SK-N-MC (cell line): Measurements from ENCODE around the gene MAPK13.
"Not testable (repeated sequence)": the region's sequence is repeated elsewhere in the genome, so short reads cannot be mapped to it uniquely, and the experiment has no call there.

ENCODE experiments used
- DNase-seq: peaks from one replicate; pipeline ENCODE4 v3.0.0-alpha.2; 2011; ENCODE audit warnings: low read depth, low spot score
- H3K27ac ChIP-seq: fragments of 200-600 bp; sonication (generic); 2 replicates; pipeline ENCODE4 v1.5.1; 2016; ENCODE audit warnings: mixed run types
- H3K36me3 ChIP-seq: fragments of 200-600 bp; sonication (generic); 2 replicates; pipeline ENCODE4 v1.6.1; 2017; ENCODE audit warnings: antibody characterized with exemption, low read length, mixed read lengths; ENCODE audit not compliant: insufficient read depth
- H3K4me3 ChIP-seq: fragments of 200-600 bp; sonication (generic); 2 replicates; pipeline ENCODE4 v1.5.1; 2016
- H3K9ac ChIP-seq: fragments of 200-600 bp; sonication (generic); 2 replicates; pipeline ENCODE4 v1.8.0; 2017; ENCODE audit warnings: mixed run types, mixed read lengths; ENCODE audit not compliant: insufficient read length
- H3K9me3 ChIP-seq: fragments of 200-600 bp; sonication (generic); 2 replicates; pipeline ENCODE4 v1.6.1; 2017; ENCODE audit warnings: low read depth, mild to moderate bottlenecking, antibody characterized with exemption, low read length, moderate library complexity, mixed read lengths
- EZH2 ChIP-seq: fragments of 200-600 bp; sonication (generic); IDR thresholded peaks from one replicate; pipeline ENCODE4 v1.6.1; 2017; ENCODE audit warnings: antibody characterized with exemption
- FOXP2 ChIP-seq: optimal IDR thresholded peaks from 2 replicates; pipeline ENCODE3; 2011; ENCODE audit warnings: mild to moderate bottlenecking, moderate library complexity; ENCODE audit not compliant: insufficient read depth; ENCODE audit errors: extremely low read length, control extremely low read depth
- POLR2AphosphoS5 ChIP-seq: IDR thresholded peaks from 2 replicates; pipeline ENCODE4 v1.6.1; 2012; ENCODE audit warnings: mild to moderate bottlenecking, low read depth, low read length, borderline replicate concordance

The MAPK13 gene

GRCh38 chr6:36123270-36124139, 6.8 kb upstream of the MAPK13 start:
- H3K9ac ChIP-seq, result no peak overlapping the region
- no peak overlapping the region for H3K27ac ChIP-seq
- H3K4me3 ChIP-seq, result no peak overlapping the region

DNA sequence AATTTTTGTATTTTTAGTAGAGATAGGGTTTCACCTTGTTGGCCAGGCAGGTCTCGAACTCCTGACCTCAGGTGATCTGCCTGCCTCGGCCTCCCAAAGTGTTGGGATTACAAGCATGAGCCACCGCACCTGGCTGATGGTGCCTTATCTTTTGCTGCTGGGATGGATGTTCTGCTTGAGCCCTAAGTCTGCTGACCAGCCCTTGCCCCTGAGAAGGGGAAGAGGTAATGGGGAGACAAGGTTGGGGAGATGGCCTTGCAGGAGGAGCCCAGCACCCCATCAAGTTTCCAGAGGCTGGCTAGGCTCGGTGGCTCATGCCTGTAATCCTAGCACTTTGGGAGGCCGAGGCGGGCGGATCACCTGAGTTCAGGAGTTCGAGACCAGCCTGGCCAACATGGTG, 6.0 kb upstream of the MAPK13 start:
- not testable (repeated sequence) for DNase-seq, H3K9me3 ChIP-seq, H3K27ac ChIP-seq, H3K36me3 ChIP-seq, H3K9ac ChIP-seq, H3K4me3 ChIP-seq

More at GRCh38 chr6:36123270-36124139, 6.8 kb upstream of the MAPK13 start:
- no peak for DNase-seq
- Histone ChIP-seq H3K9me3 (no peaks in the 10 kb centered on the region), H3K36me3 (no peaks in the 10 kb centered on the region)
- TF ChIP-seq POLR2AphosphoS5 (peak; percentile 41; the same call in 1 of the 2 replicates), EZH2 (no peak)

DNA sequence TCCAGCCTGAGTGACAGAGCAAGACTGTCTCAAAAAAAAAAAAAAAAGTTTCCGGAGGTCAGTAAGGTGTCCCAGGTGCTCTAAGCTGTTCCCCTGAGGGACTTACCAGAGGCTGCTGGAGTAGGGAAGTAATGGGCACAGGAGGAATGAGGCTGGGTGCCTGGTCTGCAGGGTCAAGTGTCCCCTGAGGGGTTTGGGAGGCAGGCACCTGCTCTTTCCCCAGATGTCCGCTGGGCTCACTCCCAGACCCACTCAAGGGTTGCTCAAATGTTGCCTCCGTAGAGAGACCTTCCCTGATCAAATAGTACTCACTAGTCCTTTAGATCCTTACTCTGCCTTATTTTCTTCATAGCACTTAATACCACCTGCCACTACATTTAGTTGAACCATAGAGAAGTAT, 5.4 kb upstream of the MAPK13 start:
- no peak overlapping the region for H3K4me3 ChIP-seq
- no peak overlapping the region for H3K27ac ChIP-seq
- no peak overlapping the region for H3K9ac ChIP-seq
- no peak for DNase-seq
- no peaks in the 10 kb centered on the region for H3K36me3 ChIP-seq
- no peaks in the 10 kb centered on the region for H3K9me3 ChIP-seq
- TF ChIP-seq FOXP2, result no peak
- TF ChIP-seq POLR2AphosphoS5, result no peak
- TF ChIP-seq EZH2, result no peak

DNA sequence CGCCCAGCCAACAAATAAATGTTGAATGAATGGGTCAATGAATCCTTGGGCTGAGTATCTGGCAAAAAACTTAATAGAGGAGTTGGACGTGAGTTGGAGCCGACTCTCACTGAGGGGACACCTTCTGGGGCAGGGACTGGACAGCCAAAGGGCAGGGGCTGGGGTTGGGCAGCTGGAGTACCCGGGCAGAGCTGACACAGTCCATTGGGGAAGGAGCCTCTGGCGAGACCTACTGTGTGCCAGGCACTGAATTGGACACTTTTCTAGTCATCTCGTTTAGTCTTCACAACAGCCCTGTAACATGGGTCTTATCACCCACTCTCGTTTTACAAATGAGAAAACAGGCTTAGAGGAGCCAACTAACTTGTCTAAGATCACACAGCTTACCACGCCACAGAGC, 4.7 kb upstream of the MAPK13 start:
- no peak overlapping the region for H3K27ac ChIP-seq
- no peaks in the 10 kb centered on the region for H3K9me3 ChIP-seq
- H3K4me3 ChIP-seq, result no peak overlapping the region
- no peak for DNase-seq
- H3K36me3 ChIP-seq, result no peaks in the 10 kb centered on the region
- TF ChIP-seq EZH2 (no peak), FOXP2 (no peak), POLR2AphosphoS5 (no peak)
- no peak overlapping the region for H3K9ac ChIP-seq

GRCh38 chr6:36126121-36126520, 4.2 kb upstream of the MAPK13 start:
- no peak overlapping the region for H3K27ac ChIP-seq

GRCh38 chr6:36126553-36127458, 3.5 kb upstream of the MAPK13 start:
- H3K9me3 ChIP-seq, result no peaks in the 10 kb centered on the region
- DNase-seq, result no peak
- no peaks in the 10 kb centered on the region for H3K36me3 ChIP-seq
- no peak overlapping the region for H3K4me3 ChIP-seq
- no peak for TF ChIP-seq POLR2AphosphoS5
- no peak overlapping the region for H3K27ac ChIP-seq
- H3K9ac ChIP-seq, result no peak overlapping the region

More at GRCh38 chr6:36126121-36126520, 4.2 kb upstream of the MAPK13 start:
- no peak overlapping the region for H3K9ac ChIP-seq
- no peaks in the 10 kb centered on the region for H3K36me3 ChIP-seq
- no peak for DNase-seq
- TF ChIP-seq POLR2AphosphoS5 (no peak), FOXP2 (no peak), EZH2 (no peak)
- no peaks in the 10 kb centered on the region for H3K9me3 ChIP-seq
- H3K4me3 ChIP-seq, result no peak overlapping the region

DNA sequence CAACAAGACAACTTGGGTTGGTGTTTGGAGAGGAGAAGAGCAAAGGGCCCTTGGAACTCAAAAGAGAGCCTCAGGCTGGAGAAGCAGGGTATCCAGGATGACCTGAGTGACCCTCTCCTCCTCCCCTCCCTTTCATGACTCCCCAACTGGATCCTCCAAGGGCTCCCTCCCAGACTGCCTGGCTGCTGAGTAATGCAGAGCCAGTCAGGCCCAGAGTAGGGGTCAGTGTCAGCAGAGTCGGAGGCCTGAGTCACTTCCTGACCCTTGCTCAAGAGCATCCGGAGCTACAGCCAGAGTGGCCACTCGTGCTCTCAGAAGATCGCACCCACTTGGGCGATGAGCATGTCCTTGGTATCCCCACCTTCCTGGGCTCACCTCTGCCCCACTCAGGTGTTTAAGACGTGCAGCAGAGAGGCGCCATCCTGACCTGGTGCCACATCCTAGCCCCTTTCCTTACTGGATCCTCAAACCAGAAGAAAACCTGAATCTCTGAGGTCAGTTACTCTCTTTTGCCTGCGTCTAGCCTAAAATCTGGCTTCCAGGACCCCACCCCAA, 2.8 kb upstream of the MAPK13 start:
- no peak for TF ChIP-seq FOXP2
- no peak for DNase-seq
- H3K27ac ChIP-seq, result no peak overlapping the region
- no peaks in the 10 kb centered on the region for H3K9me3 ChIP-seq
- H3K4me3 ChIP-seq, result no peak overlapping the region
- H3K36me3 ChIP-seq, result no peaks in the 10 kb centered on the region
- no peak overlapping the region for H3K9ac ChIP-seq

DNA sequence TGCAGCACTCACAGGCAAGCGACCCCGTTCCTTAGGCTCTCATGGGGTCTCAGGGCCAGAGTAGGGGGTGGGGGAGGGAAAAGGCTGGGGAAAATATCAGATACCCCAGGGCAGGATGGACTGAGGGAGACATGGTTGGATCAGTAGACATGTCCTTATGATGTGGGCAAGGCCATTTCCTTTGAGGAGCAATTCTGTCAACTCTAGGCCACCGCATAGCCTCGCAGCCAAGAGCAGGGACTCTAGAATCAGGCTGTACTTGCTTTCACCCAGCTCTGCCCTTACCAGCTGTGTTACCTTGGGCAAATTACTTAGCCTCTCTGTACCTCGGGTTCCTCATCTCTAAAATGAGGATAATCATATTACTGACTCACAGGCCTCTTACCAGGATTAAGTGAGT, 2.2 kb upstream of the MAPK13 start:
- TF ChIP-seq POLR2AphosphoS5, result no peak
- no peak for TF ChIP-seq EZH2
- TF ChIP-seq FOXP2, result no peak
- H3K36me3 ChIP-seq, result no peaks in the 10 kb centered on the region
- H3K27ac ChIP-seq, result no peak overlapping the region
- H3K9ac ChIP-seq, result no peak overlapping the region
- no peak overlapping the region for H3K4me3 ChIP-seq
- no peak for DNase-seq
- H3K9me3 ChIP-seq, result no peaks in the 10 kb centered on the region
